SU-DHL-6 (cell line): ENCODE data around the gene GPR119.

Source experiments
- H2AFZ ChIP-seq: fragments of 200-600 bp; sonication (generic); 2 replicates; pipeline ENCODE4 v1.6.1; 2014; ENCODE audit warnings: low read depth, mild to moderate bottlenecking, moderate library complexity, mixed read lengths, antibody characterized with exemption, low read length; ENCODE audit not compliant: severe bottlenecking
- H3F3A ChIP-seq: fragments of 200-600 bp; shearing (Covaris generic); 2 replicates; pipeline ENCODE4 v1.6.0; 2016; ENCODE audit warnings: antibody characterized with exemption, mild to moderate bottlenecking; ENCODE audit not compliant: insufficient read depth
- H3K27ac ChIP-seq: fragments of 200-600 bp; sonication (generic); 2 replicates; pipeline ENCODE4 v1.5.1; 2016; ENCODE audit warnings: low read depth, mild to moderate bottlenecking, low read length, moderate library complexity, mixed read lengths
- H3K27me3 ChIP-seq: fragments of 200-600 bp; sonication (generic), shearing (Covaris generic); 2 replicates; pipeline ENCODE4 v1.6.0; 2014; ENCODE audit warnings: mild to moderate bottlenecking, low read length
- H3K36me3 ChIP-seq: fragments of 200-600 bp; sonication (generic); 2 replicates; pipeline ENCODE4 v1.6.1; 2014; ENCODE audit warnings: mild to moderate bottlenecking, low read length, mixed read lengths
- H3K4me2 ChIP-seq: fragments of 300-600, 200-600 bp; shearing (Covaris generic), sonication (generic); 2 replicates; pipeline ENCODE4 v1.6.0; 2014; ENCODE audit warnings: low read length, low read depth, mild to moderate bottlenecking; ENCODE audit not compliant: poor library complexity, severe bottlenecking
- H3K4me3 ChIP-seq: fragments of 200-600 bp; sonication (generic); 2 replicates; pipeline ENCODE4 v1.5.1; 2014; ENCODE audit warnings: antibody characterized with exemption, low read length, mild to moderate bottlenecking, mixed read lengths; ENCODE audit not compliant: insufficient read depth, poor library complexity, severe bottlenecking
- H3K79me2 ChIP-seq: fragments of 200-600 bp; sonication (generic); 2 replicates; pipeline ENCODE4 v1.6.1; 2014; ENCODE audit warnings: mild to moderate bottlenecking, low read length, moderate library complexity; ENCODE audit not compliant: insufficient read depth
- H3K9ac ChIP-seq: fragments of 200-600 bp; sonication (generic); 2 replicates; pipeline ENCODE4 v1.7.0; 2014; ENCODE audit warnings: mild to moderate bottlenecking, low read length
- H3K9me2 ChIP-seq: fragments of 200-600 bp; sonication (generic); replicated peaks from 2 replicates; pipeline ENCODE4 v1.6.1; 2014; ENCODE audit warnings: low read length; ENCODE audit not compliant: insufficient read depth
- H3K9me3 ChIP-seq: fragments of 200-600 bp; sonication (generic); 2 replicates; pipeline ENCODE4 v1.6.1; 2014; ENCODE audit warnings: low read length, mixed read lengths; ENCODE audit not compliant: insufficient read depth
- H4K20me1 ChIP-seq: fragments of 200-600 bp; sonication (generic); 2 replicates; pipeline ENCODE4 v1.6.1; 2014; ENCODE audit warnings: low read depth, mild to moderate bottlenecking, antibody characterized with exemption, low read length, moderate library complexity, mixed read lengths
- EZH2phosphoT487 ChIP-seq: fragments of 200-600 bp; sonication (generic), shearing (Covaris generic); conservative IDR thresholded peaks from 2 replicates; pipeline ENCODE4 v1.6.1; 2018; ENCODE audit warnings: mild to moderate bottlenecking, antibody characterized with exemption, low read length, moderate library complexity, mixed read lengths
- TF ChIP-seq, protein P1 (sequence below): fragments of 200-600 bp; sonication (generic); IDR thresholded peaks from one replicate; pipeline ENCODE4 v1.5.1; 2017; ENCODE audit warnings: antibody characterized with exemption, mild to moderate bottlenecking, low read length, moderate library complexity; ENCODE audit not compliant: insufficient read depth, poor library complexity, severe bottlenecking

GPR119 gene

DNA sequence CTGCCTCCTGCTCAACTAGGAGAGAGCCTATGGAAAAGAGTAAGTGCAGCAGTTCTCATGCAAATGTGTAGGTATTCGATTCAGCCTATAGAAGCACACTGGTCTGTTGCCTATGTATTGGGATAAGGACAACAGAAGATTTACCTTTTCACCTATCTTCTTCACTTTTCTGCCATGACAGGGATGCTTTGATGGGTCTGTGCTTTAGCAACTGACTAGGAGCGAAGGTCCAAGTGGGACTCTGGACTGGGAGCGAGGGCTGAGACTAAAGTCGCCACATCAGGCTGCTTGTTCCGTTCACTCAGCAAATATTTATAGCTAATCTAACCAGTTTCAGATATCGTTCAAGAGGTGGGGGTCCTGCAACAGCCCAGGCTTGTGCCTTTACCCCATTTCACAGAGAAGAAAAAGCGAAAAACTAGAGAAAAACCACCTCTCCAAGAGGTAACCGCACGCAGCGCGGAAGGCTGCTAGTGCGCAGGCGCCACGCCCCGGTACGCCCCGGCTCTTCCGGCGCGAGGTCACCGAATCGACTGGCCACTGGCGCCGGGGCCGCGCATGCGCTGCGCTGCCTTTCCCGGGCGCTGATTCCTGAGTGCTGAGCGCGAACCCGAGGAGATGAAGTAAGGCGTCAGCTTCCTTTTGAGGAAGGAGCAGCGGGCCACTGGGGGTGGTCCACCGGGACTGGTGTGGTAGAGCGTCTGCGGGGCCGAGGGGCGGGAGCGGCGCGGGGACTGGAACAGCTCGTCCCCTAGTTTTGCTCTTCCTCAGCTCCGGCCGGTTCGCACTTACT lies 16.1 kb upstream of the GPR119 start, which contains the start of gene RBMX2:
RBMX2 (plus strand) TSS at position 573 of the 793 bp plus-strand sequence; CDS start at position 619, 46 bp downstream.
- Histone ChIP-seq H3K9ac (peak within 1 kb of the TSS; percentile 83), H3F3A (no peaks in the 10 kb centered on the region), H3K79me2 (peaks cover 13% of the 10 kb centered on the region; the same call in 1 of the 2 replicates), H3K36me3 (no peaks in the 10 kb centered on the region), H2AFZ (peak within 1 kb of the TSS; percentile 44), H3K4me2 (peak within 1 kb of the TSS; percentile 88), H3K27ac (peak within 1 kb of the TSS; percentile 60), H3K9me2 (no peaks in the 10 kb centered on the region), H3K9me3 (no peaks in the 10 kb centered on the region), H3K4me3 (peak within 1 kb of the TSS; percentile 88), H4K20me1 (no peaks in the 10 kb centered on the region), H3K27me3 (no peaks in the 10 kb centered on the region)
- TF ChIP-seq, protein P1, sequence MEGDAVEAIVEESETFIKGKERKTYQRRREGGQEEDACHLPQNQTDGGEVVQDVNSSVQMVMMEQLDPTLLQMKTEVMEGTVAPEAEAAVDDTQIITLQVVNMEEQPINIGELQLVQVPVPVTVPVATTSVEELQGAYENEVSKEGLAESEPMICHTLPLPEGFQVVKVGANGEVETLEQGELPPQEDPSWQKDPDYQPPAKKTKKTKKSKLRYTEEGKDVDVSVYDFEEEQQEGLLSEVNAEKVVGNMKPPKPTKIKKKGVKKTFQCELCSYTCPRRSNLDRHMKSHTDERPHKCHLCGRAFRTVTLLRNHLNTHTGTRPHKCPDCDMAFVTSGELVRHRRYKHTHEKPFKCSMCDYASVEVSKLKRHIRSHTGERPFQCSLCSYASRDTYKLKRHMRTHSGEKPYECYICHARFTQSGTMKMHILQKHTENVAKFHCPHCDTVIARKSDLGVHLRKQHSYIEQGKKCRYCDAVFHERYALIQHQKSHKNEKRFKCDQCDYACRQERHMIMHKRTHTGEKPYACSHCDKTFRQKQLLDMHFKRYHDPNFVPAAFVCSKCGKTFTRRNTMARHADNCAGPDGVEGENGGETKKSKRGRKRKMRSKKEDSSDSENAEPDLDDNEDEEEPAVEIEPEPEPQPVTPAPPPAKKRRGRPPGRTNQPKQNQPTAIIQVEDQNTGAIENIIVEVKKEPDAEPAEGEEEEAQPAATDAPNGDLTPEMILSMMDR = no peak
- TF ChIP-seq EZH2phosphoT487 = no peak

DNA sequence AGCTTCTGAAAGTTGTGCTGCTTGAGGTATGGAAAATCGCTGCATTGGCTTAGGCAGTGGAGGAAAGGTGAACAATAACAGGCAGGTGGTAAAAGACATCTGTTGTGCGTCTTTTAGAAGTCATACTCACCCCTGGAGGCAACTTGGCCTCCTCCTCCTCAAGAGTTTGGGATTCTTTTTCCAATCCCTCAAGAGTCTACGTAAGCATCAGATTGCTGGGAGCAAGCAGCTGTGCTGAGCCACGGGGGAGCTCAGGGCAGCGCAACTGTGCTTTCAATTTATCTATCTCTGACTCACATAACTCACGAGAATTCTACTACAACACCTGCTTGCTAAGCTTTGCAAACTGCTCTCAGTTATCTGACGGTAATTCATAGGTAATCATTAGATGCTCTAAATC lies 9.9 kb upstream of the GPR119 start:
- H3K4me2 ChIP-seq = no peak overlapping the region
- no peak overlapping the region for H3K27ac ChIP-seq
- H3K9ac ChIP-seq = no peak overlapping the region
- TF ChIP-seq, protein P1 = no peak
- TF ChIP-seq EZH2phosphoT487 = no peak
- H3K9me3 ChIP-seq = no peaks in the 10 kb centered on the region
- no peak overlapping the region for H3K4me3 ChIP-seq
- no peaks in the 10 kb centered on the region for H3K9me2 ChIP-seq
- H4K20me1 ChIP-seq = no peaks in the 10 kb centered on the region
- no peaks in the 10 kb centered on the region for H3K27me3 ChIP-seq
- no peaks in the 10 kb centered on the region for H3K79me2 ChIP-seq
- H3K36me3 ChIP-seq = no peaks in the 10 kb centered on the region
- no peaks in the 10 kb centered on the region for H3F3A ChIP-seq
- H2AFZ ChIP-seq = no peak overlapping the region

DNA sequence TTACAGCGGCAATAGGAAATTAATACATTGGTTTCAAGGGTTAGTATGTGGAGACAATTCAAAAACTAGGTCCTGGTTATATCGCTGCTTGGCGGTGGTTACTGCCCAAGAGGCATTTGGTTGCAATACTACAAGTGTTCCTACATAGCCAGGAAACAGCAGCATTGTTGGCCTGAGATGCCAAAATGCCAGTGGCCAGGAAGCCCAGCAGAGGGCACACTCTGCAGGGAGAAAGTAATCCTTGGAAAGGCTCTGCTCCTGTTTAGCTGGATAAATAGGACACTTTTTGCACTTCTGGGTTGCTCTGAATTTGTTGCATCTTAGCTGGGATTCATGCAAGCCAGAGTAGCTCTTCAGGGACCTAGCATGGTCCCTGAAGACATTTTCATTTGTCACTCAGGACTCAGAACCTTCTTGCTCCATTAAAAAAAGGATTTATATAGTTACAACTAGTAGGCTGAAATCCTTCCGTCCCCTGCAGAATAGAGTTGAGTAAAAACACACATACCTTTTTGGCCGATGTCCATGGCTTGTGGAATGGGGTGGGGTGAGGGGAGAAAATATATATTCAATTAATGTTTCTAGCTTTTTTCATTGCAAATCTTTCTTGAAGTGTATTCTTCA lies 8.1 kb upstream of the GPR119 start:
- Histone ChIP-seq H3K9ac (no peak overlapping the region), H3K27ac (no peak overlapping the region), H3K4me2 (no peak overlapping the region), H3K27me3 (no peaks in the 10 kb centered on the region), H2AFZ (no peak overlapping the region), H3K9me2 (no peaks in the 10 kb centered on the region), H3K4me3 (no peak overlapping the region), H3K79me2 (no peaks in the 10 kb centered on the region), H3K36me3 (no peaks in the 10 kb centered on the region), H3K9me3 (no peaks in the 10 kb centered on the region), H3F3A (no peaks in the 10 kb centered on the region), H4K20me1 (no peaks in the 10 kb centered on the region)
- no peak for TF ChIP-seq EZH2phosphoT487
- TF ChIP-seq, protein P1 = peak; percentile 12
